GM19240 (cell line): Measurements from ENCODE around the gene MYNN.

ENCODE experiments used
- DNase-seq: peaks from one replicate; pipeline ENCODE4 v3.0.0; 2011; ENCODE audit warnings: low spot score; ENCODE audit not compliant: insufficient read length

MYNN gene

GRCh38 chr3:169777822-169778221 lies 4.6 kb downstream of the MYNN start:
- no peak for DNase-seq

GRCh38 chr3:169780742-169781141 lies 7.5 kb downstream of the MYNN start:
- DNase-seq = no peak

- no peak for DNase-seq
Measured at GRCh38 chr3:169781209-169781855, 8.1 kb downstream of the MYNN start.

GRCh38 chr3:169787120-169787519 lies 13.9 kb downstream of the MYNN start:
- DNase-seq = no peak

- DNase-seq = no peak
Measured at GRCh38 chr3:169787791-169788190, 14.6 kb downstream of the MYNN start.

- DNase-seq = no peak
Measured at GRCh38 chr3:169790219-169790618, 17.0 kb downstream of the MYNN start.

- no peak for DNase-seq
Measured at GRCh38 chr3:169790687-169791429, 17.7 kb downstream of the MYNN start.

- DNase-seq = no peak
Measured at GRCh38 chr3:169792359-169792758, 19.2 kb downstream of the MYNN start.

- DNase-seq = no peak
Measured at GRCh38 chr3:169804681-169805080, 31.5 kb downstream of the MYNN start.

- DNase-seq = no peak
Measured at GRCh38 chr3:169809230-169809795, 36.1 kb downstream of the MYNN start.

GRCh38 chr3:169811631-169812331 lies 38.6 kb downstream of the MYNN start:
- no peak for DNase-seq

- DNase-seq = peak; percentile 27
Measured at GRCh38 chr3:169812332-169813235, 39.4 kb downstream of the MYNN start, which contains the start of the genes LRRC34 and LRRIQ4. LRRC34 (minus strand) TSS chr3:169812904; CDS start chr3:169812548, 356 bp downstream. LRRIQ4 (plus strand) TSS chr3:169812870; CDS start chr3:169821922, 9,052 bp downstream.

- DNase-seq = no peak
Measured at GRCh38 chr3:169813278-169813677, 40.1 kb downstream of the MYNN start.

GRCh38 chr3:169813757-169814517 lies 40.7 kb downstream of the MYNN start:
- DNase-seq = peak; percentile 41

- DNase-seq = no peak
Measured at GRCh38 chr3:169815590-169816150, 42.5 kb downstream of the MYNN start.

- DNase-seq = no peak
Measured at GRCh38 chr3:169818316-169818715, 45.1 kb downstream of the MYNN start.

GRCh38 chr3:169822091-169822490 lies 48.9 kb downstream of the MYNN start:
- no peak for DNase-seq

- DNase-seq = no peak
Measured at GRCh38 chr3:169822540-169822939, 49.3 kb downstream of the MYNN start.

GRCh38 chr3:169822983-169823382 lies 49.8 kb downstream of the MYNN start:
- DNase-seq = no peak

- no peak for DNase-seq
Measured at GRCh38 chr3:169825316-169825715, 52.1 kb downstream of the MYNN start.
